Ramos (cell line): Measurements from ENCODE around the gene SPRY4.
"Not testable (repeated sequence)": the region's sequence is repeated elsewhere in the genome, so short reads cannot be mapped to it uniquely, and the experiment has no call there.

Source experiments
- in situ Hi-C: fragments of 300-500 bp; cut with MboI; formaldehyde crosslinking; loops from one replicate; pipeline ENCODE4 v1.14.3; 2022; ENCODE audit warnings: low sequenced_read_pairs; ENCODE audit not compliant: unreplicated experiment

Gene SPRY4

GRCh38 chr5:142324871-142325724 is at the start of gene SPRY4:
Gene SPRY4 (minus strand): TSS chr5:142325021. CDS start chr5:142315108, 9,913 bp downstream.
- in situ Hi-C loops: no loop called here

GRCh38 chr5:142368529-142368928 is 43.7 kb upstream of the SPRY4 start:
- in situ Hi-C loops: no loop called here

GRCh38 chr5:142366007-142366406 is 41.2 kb upstream of the SPRY4 start:
- in situ Hi-C loops: no loop called here

GRCh38 chr5:142364251-142365145 is 39.7 kb upstream of the SPRY4 start:
- in situ Hi-C loops: no loop called here

DNA sequence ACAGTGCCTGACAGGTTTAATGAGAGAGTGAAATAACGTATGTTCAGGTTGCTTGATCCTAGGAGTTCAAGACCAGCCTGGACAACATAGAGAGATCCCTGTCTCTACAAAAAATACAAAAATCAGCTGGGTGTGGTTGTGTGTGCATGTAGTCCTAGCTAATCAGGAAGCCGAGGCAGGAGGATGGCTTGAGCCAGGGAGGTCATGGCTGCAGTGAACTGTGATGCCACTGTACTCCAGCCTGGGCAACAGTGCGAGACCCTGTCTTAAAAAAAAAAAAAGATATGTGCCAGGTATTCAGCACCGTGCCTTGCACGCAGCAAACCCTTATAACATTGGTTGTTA is 38.8 kb upstream of the SPRY4 start:
- in situ Hi-C loops: no loop called here

GRCh38 chr5:142362193-142362592 is 37.4 kb upstream of the SPRY4 start:
- in situ Hi-C loops: not testable (repeated sequence)

DNA sequence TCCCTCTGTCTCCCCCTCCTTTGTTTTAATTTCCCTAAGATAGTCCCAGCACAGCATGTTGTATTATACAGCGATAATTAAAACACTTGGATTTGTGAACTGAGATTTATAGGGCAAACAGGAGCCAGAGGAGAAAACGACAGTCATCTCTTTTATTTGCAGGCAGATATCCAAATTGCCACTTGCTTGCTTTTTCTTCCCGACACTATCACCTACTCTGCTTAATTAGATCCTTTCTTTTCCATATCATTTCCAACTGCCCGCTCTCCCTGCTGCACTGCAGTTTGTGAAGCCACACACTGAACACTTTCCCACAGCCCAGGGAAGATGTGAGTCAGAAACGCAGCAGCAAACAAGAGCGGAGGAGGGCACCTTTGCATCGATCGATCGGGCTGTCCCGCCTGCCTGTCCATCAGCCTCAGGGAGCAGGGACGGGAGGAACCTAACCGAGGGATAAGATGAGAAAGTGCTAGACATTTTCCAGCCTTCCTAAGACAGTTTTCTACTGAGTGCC is 35.8 kb upstream of the SPRY4 start:
- in situ Hi-C loops: no loop called here

DNA sequence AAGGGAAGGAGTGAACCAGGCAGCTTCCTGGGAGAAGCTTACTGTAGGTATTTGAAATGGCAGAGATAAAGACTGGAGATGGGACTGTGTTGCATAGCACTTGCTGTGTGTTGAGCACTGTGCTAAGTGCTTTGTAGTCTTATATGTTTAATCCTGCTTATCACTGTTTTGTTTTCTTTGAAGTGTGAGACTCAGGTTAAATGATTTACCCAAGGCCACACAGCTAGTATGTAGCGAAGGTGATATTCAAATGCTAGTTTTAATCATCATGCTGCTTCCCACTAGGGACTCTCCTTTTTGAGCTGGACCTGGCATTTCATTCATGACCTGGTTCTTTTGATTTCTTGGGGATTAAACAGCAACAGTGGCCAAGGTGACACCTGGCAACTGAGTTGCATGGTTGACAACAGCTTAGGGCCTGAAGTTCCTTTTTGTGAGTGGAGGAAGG is 35.3 kb upstream of the SPRY4 start:
- in situ Hi-C loops: no loop called here

DNA sequence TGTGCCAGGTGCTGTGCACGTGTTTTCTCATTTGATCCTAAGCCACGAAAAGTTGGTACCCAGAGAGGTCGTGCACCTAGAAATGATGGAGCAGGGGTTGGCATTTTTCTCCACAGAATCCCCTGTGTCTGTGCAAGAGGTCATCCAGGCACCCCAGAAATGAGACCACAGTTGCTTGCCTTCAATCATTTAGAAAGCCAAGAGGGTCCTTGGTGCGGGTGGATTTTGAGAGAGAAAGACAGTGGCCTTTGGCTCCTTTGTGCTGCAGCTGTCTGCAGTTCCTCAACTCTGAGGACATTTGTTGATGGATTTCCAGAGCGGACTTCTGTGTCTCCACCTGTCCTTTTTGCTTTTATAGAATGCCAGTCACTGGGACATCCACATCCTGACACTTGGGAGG is 33.8 kb upstream of the SPRY4 start:
- in situ Hi-C loops: no loop called here

DNA sequence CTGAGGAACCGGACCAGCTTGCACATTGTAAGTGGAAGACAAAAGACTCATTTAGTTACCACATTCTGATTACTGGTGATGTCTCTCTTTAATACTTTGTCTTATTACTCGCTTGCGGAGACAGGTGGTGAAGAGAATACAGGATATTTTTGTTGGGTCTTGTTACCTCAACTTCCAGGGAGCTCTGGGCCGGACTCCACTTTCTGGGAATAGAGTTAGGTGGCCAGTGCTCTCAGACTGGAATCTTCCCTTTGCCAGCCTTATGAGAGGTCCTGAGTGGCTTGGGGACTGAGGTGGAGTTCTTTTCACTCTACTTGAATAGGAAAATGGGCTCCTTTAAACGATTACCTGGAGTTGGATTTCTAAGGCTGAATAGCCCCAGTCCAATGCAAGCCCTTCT is 33.3 kb upstream of the SPRY4 start:
- in situ Hi-C loops: no loop called here

DNA sequence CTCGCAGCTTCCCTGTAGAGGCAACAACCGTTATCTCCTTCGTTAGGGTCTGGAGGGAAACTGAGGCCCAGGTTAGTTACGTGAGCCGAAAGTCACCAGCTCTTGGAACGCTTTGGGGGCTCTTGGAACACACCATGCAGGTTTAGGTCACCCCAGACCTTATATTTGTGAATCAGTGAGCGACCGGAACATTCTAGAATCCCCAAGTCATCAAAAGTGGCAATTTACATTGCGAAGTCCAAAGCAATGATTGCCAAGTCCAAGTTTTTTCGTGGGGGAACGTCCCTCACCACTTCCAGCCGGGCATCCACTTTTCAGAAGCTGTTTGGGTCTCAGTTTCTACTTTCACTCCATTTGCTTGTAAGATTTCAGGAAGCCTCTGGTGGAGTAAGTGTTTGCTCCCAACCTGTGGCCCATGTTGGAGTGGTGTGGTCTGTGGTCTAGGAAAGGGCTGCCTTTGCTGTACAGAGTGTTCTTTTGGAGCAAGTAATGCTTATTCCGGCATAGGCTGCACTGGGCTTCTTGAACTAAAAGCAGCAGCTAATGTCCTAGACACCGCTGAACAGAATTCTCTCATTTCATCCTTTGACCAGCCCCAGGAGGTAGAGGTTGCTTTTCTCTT is 32.8 kb upstream of the SPRY4 start:
- in situ Hi-C loops: no loop called here

GRCh38 chr5:142356716-142357468 is 32.1 kb upstream of the SPRY4 start:
- in situ Hi-C loops: no loop called here

GRCh38 chr5:142356349-142356715 is 31.5 kb upstream of the SPRY4 start:
- in situ Hi-C loops: no loop called here

DNA sequence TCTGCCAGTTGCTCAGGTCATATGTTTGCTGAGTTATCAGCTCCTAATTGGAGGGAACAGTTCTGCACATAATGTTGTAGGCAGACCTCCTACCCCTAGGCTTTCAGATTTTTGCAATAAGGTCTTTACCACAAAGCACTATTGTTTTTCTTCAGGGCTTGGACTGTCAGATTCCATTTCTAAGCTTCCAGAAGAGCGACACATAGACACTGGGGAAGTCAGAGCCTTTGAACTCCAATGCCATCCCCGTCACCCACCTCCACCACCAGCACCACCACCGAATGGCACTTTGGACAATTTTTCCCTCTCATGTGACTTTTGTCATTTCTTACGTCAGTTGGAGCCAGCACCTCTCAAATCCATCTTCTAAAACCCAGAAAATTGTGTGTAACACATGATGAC is 28.3 kb upstream of the SPRY4 start:
- in situ Hi-C loops: no loop called here

DNA sequence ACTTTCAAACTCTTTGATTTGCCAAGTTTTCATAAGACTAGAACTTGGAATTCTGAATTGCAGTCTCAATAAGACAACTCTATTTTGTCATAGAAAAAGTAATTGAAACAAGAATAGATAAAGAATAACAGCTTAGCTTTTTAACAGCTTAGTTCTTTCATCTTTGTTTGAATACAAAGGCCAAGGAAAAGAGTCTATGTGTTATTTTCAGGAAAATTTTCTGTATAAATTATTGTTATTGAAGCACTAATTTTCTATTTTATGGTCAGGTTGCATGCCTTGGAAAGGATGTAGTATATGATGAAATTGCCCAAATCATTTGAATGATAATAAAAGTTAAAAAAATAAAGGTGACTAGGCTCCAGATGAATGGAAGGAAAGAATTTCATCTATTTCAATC is 25.2 kb upstream of the SPRY4 start:
- in situ Hi-C loops: no loop called here

- in situ Hi-C loops: no loop called here
Observed at GRCh38 chr5:142346706-142347105, 21.9 kb upstream of the SPRY4 start.

GRCh38 chr5:142344915-142345314 is 20.1 kb upstream of the SPRY4 start:
- in situ Hi-C loops: not testable (repeated sequence)

GRCh38 chr5:142343531-142343930 is 18.7 kb upstream of the SPRY4 start:
- in situ Hi-C loops: no loop called here

DNA sequence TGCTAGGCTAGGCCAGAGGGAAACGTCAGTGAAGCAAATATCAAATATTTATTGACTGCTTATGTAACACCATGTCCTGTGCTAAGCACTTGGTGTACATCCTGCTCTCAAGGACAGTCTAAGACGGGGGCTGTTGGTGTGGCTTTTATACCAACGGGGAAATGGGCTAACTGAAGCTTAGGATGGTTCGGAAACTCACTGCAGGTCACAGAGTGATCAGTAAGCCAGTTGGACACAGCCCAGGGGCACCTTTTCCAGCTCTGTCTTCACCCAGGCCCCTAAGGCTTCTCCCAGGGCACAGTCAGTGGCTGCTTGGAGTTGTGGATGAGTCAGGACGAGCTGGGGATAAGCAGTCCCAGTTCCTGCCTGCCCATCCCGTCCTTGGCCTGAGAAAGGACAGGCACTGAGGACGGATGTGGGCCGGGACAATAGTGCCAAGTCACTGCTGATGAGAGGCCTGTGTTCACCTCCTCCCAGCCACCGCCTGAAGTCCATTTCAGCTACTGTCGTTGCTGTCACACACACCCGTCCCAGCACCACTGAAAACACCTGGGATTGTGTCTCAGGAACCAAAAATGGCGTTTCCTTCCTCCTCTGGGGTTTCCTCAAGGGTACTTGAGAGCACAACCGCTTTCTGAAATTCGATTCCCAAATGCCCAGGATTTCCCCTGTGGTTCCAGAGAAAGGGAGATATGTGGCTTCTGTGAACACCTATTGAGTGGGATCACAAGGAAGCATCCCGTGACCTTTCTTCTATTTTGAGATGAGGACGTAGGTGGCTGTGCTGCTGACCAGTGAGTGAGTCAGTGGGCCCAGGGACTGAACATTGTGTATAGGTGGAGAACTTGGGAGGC is 17.5 kb upstream of the SPRY4 start:
- in situ Hi-C loops: no loop called here
